SJSA1 (cell line): Measurements from ENCODE around the gene DNAJC11. TPM values are rescaled to one million over a fixed set of nuclear protein-coding genes. Genes with fewer than 3 reads are reported as not detected.
"Not testable (repeated sequence)": the region's sequence is repeated elsewhere in the genome, so short reads cannot be mapped to it uniquely, and the experiment has no call there.

Source experiments
- DNase-seq, 2 experiments: peaks; one replicate each; pipeline ENCODE4 v3.0.0-alpha.2; 2015 to 2020; ENCODE audit warnings: low spot score in 2 of 2, low read depth in 1 of 2
- H3K27ac ChIP-seq: fragments of 250-450 bp; sonication (Bioruptor Pico); 2 replicates; pipeline ENCODE4 v1.5.1; 2020; ENCODE audit warnings: mild to moderate bottlenecking, moderate library complexity
- H3K27me3 ChIP-seq: fragments of 250-450 bp; sonication (Bioruptor Pico); replicated peaks from 2 replicates; pipeline ENCODE4 v1.5.1; 2020; ENCODE audit warnings: mild to moderate bottlenecking, moderate library complexity
- H3K36me3 ChIP-seq: fragments of 250-450 bp; sonication (Bioruptor Pico); 2 replicates; pipeline ENCODE4 v1.5.1; 2020; ENCODE audit warnings: mild to moderate bottlenecking
- H3K4me1 ChIP-seq: fragments of 250-450 bp; sonication (Bioruptor Pico); replicated peaks from 2 replicates; pipeline ENCODE4 v1.6.1; 2021; ENCODE audit warnings: mild to moderate bottlenecking
- H3K4me3 ChIP-seq: fragments of 250-450 bp; sonication (Bioruptor Pico); 2 replicates; pipeline ENCODE4 v1.5.1; 2020; ENCODE audit warnings: mild to moderate bottlenecking
- H3K9me3 ChIP-seq: fragments of 250-450 bp; sonication (Bioruptor Pico); replicated peaks from 2 replicates; pipeline ENCODE4 v1.5.1; 2020; ENCODE audit warnings: mild to moderate bottlenecking
- total RNA-seq: library from RNA; depleted of rRNA; stranded (reverse); fragments of >200 nt; shearing (Covaris generic); gene quantifications from 2 replicates; pipeline ENCODE4 v1.2.3, GENCODE V29; 2014

Gene DNAJC11
- total RNA-seq, 1 experiment from 2014 or later: 40.1 TPM

GRCh38 chr1:6686294-6686693 is 15.3 kb downstream of the DNAJC11 start:
- no peak for DNase-seq
- Histone ChIP-seq H3K9me3 (no peaks in the 10 kb centered on the region), H3K27me3 (no peaks in the 10 kb centered on the region), H3K27ac (no peak overlapping the region), H3K36me3 (peaks cover 9% of the 10 kb centered on the region), H3K4me1 (peaks cover 10% of the 10 kb centered on the region), H3K4me3 (no peak overlapping the region)

- H3K4me3 ChIP-seq: no peak overlapping the region
- peaks cover 12% of the 10 kb centered on the region for H3K36me3 ChIP-seq
- H3K9me3 ChIP-seq: no peaks in the 10 kb centered on the region
- DNase-seq: no peak
- no peak overlapping the region for H3K27ac ChIP-seq
- peaks cover 10% of the 10 kb centered on the region for H3K4me1 ChIP-seq
- no peaks in the 10 kb centered on the region for H3K27me3 ChIP-seq
Measured at GRCh38 chr1:6685381-6685780, 16.2 kb downstream of the DNAJC11 start.

GRCh38 chr1:6683434-6683833 is 18.2 kb downstream of the DNAJC11 start:
- H3K36me3 ChIP-seq: peaks cover 25% of the 10 kb centered on the region
- H3K27me3 ChIP-seq: no peaks in the 10 kb centered on the region
- no peaks in the 10 kb centered on the region for H3K9me3 ChIP-seq
- no peak overlapping the region for H3K27ac ChIP-seq
- no peak overlapping the region for H3K4me3 ChIP-seq
- peaks cover 6% of the 10 kb centered on the region for H3K4me1 ChIP-seq
- no peak for DNase-seq

GRCh38 chr1:6675941-6676340 is 25.7 kb downstream of the DNAJC11 start:
- no peaks in the 10 kb centered on the region for H3K27me3 ChIP-seq
- no peak for DNase-seq
- peaks cover 60% of the 10 kb centered on the region for H3K36me3 ChIP-seq
- no peak overlapping the region for H3K4me3 ChIP-seq
- no peaks in the 10 kb centered on the region for H3K9me3 ChIP-seq
- H3K4me1 ChIP-seq: no peaks in the 10 kb centered on the region
- H3K27ac ChIP-seq: no peak overlapping the region

- Histone ChIP-seq H3K9me3 (no peaks in the 10 kb centered on the region), H3K4me1 (no peaks in the 10 kb centered on the region), H3K27me3 (no peaks in the 10 kb centered on the region), H3K27ac (no peak overlapping the region), H3K4me3 (no peak overlapping the region), H3K36me3 (peaks cover 53% of the 10 kb centered on the region)
- DNase-seq: no peak
Measured at GRCh38 chr1:6674771-6675170, 26.8 kb downstream of the DNAJC11 start.

- Histone ChIP-seq H3K36me3 (peaks cover 44% of the 10 kb centered on the region), H3K27me3 (no peaks in the 10 kb centered on the region), H3K27ac (no peak overlapping the region), H3K9me3 (no peaks in the 10 kb centered on the region), H3K4me3 (no peak overlapping the region), H3K4me1 (no peaks in the 10 kb centered on the region)
- DNase-seq: no peak
Measured at GRCh38 chr1:6673816-6674398, 27.7 kb downstream of the DNAJC11 start.

- H3K9me3 ChIP-seq: no peaks in the 10 kb centered on the region
- DNase-seq: no peak
- H3K27me3 ChIP-seq: no peaks in the 10 kb centered on the region
- no peak overlapping the region for H3K4me3 ChIP-seq
- H3K36me3 ChIP-seq: peaks cover 41% of the 10 kb centered on the region
- H3K27ac ChIP-seq: no peak overlapping the region
- no peaks in the 10 kb centered on the region for H3K4me1 ChIP-seq
Measured at GRCh38 chr1:6672558-6672957, 29.1 kb downstream of the DNAJC11 start.

GRCh38 chr1:6668503-6668902 is 33.1 kb downstream of the DNAJC11 start:
- no peaks in the 10 kb centered on the region for H3K4me1 ChIP-seq
- no peak for DNase-seq
- H3K9me3 ChIP-seq: no peaks in the 10 kb centered on the region
- H3K4me3 ChIP-seq: no peak overlapping the region
- no peaks in the 10 kb centered on the region for H3K27me3 ChIP-seq
- H3K27ac ChIP-seq: no peak overlapping the region
- peaks cover 42% of the 10 kb centered on the region for H3K36me3 ChIP-seq

GRCh38 chr1:6667139-6667538 is 34.5 kb downstream of the DNAJC11 start:
- Histone ChIP-seq H3K27me3 (no peaks in the 10 kb centered on the region), H3K4me3 (no peak overlapping the region), H3K27ac (no peak overlapping the region), H3K4me1 (no peaks in the 10 kb centered on the region), H3K9me3 (no peaks in the 10 kb centered on the region), H3K36me3 (peaks cover 35% of the 10 kb centered on the region)
- no peak for DNase-seq

GRCh38 chr1:6666696-6667095 is 34.9 kb downstream of the DNAJC11 start:
- DNase-seq: no peak
- Histone ChIP-seq H3K36me3 (peaks cover 32% of the 10 kb centered on the region), H3K9me3 (no peaks in the 10 kb centered on the region), H3K27ac (no peak overlapping the region), H3K4me3 (no peak overlapping the region), H3K27me3 (no peaks in the 10 kb centered on the region), H3K4me1 (no peaks in the 10 kb centered on the region)

GRCh38 chr1:6662468-6662867 is 39.1 kb downstream of the DNAJC11 start:
- not testable (repeated sequence) for DNase-seq, H3K9me3 ChIP-seq, H3K4me1 ChIP-seq, H3K27ac ChIP-seq, H3K27me3 ChIP-seq, H3K4me3 ChIP-seq
- H3K36me3 ChIP-seq: peaks cover 30% of the 10 kb centered on the region

- Histone ChIP-seq H3K36me3 (peaks cover 18% of the 10 kb centered on the region), H3K27ac (no peak overlapping the region), H3K27me3 (no peaks in the 10 kb centered on the region), H3K4me1 (no peaks in the 10 kb centered on the region), H3K9me3 (no peaks in the 10 kb centered on the region), H3K4me3 (no peak overlapping the region)
- DNase-seq: no peak
Measured at GRCh38 chr1:6660415-6661049, 41.1 kb downstream of the DNAJC11 start.

GRCh38 chr1:6658359-6659060 is 43.1 kb downstream of the DNAJC11 start:
- H3K9me3 ChIP-seq: no peaks in the 10 kb centered on the region
- H3K4me1 ChIP-seq: no peaks in the 10 kb centered on the region
- peaks cover 23% of the 10 kb centered on the region for H3K36me3 ChIP-seq
- no peak for DNase-seq
- H3K27me3 ChIP-seq: no peaks in the 10 kb centered on the region
- no peak overlapping the region for H3K27ac ChIP-seq
- no peak overlapping the region for H3K4me3 ChIP-seq

GRCh38 chr1:6657138-6657537 is 44.5 kb downstream of the DNAJC11 start:
- no peak overlapping the region for H3K27ac ChIP-seq
- peaks cover 37% of the 10 kb centered on the region for H3K36me3 ChIP-seq
- H3K4me1 ChIP-seq: no peaks in the 10 kb centered on the region
- no peaks in the 10 kb centered on the region for H3K9me3 ChIP-seq
- no peaks in the 10 kb centered on the region for H3K27me3 ChIP-seq
- H3K4me3 ChIP-seq: no peak overlapping the region
- no peak for DNase-seq
